B cell (primary cell): ENCODE data around the gene CDH1. TPM values are rescaled to one million over a fixed set of nuclear protein-coding genes. Genes with fewer than 3 reads are reported as not detected.

Source experiments
- ATAC-seq: fragments of 200-7000 bp; cut with Tn5 transposase; one replicate; pipeline ENCODE4 v1.10.0; 2021; ENCODE audit warnings: low read depth, mild to moderate bottlenecking, moderate number of reproducible peaks, moderate library complexity
- CTCF ChIA-PET: fragments of 350-600 bp; sonication (Branson Sonifier 250); formaldehyde crosslinking; loops from one replicate; lab custom pipeline; 2021; ENCODE audit warnings: antibody characterized with exemption, inconsistent platforms; lab: Charles Lee
- POLR2A ChIA-PET: fragments of 350-600 bp; sonication (Branson Sonifier 250); formaldehyde crosslinking; loops from one replicate; lab custom pipeline; 2021; ENCODE audit warnings: antibody characterized with exemption; lab: Charles Lee
- DNase-seq: peaks from one replicate; pipeline ENCODE4 v3.0.0; 2013
- H2AFZ ChIP-seq: 2 replicates; pipeline ENCODE4 v1.6.1; 2012; ENCODE audit warnings: mild to moderate bottlenecking, low read depth, low read length; ENCODE audit not compliant: insufficient read depth, poor library complexity, severe bottlenecking
- H3K27ac ChIP-seq, 2 donors: 1 replicate in 1 of 2; 2 replicates in 1 of 2; pipeline ENCODE4 v1.5.1; 2012 to 2013; ENCODE audit warnings: low read length in 2 of 2, mild to moderate bottlenecking in 2 of 2, moderate library complexity in 1 of 2
- H3K27me3 ChIP-seq, 4 experiments: fragments of 200-600 bp in 1 of 4; sonication (generic) in 1 of 4; replicated peaks in 1 of 4; 1 replicate in 2 of 4; 2 replicates in 2 of 4; pipeline versions ENCODE4 v1.6.1 to v1.7.0; 2013 to 2016; ENCODE audit warnings: low read length in 3 of 4, mild to moderate bottlenecking in 2 of 4, mixed read lengths in 1 of 4, moderate library complexity in 1 of 4; ENCODE audit not compliant: insufficient read depth in 4 of 4, control insufficient read depth in 3 of 4; ENCODE audit errors: control extremely low read depth in 1 of 4
- H3K36me3 ChIP-seq, 2 experiments: replicated peaks in 1 of 2; 1 replicate in 1 of 2; 2 replicates in 1 of 2; pipeline versions ENCODE4 v1.6.1 to v1.7.1; 2013; ENCODE audit warnings: low read length in 1 of 2; ENCODE audit not compliant: insufficient read depth in 2 of 2, control insufficient read depth in 1 of 2; ENCODE audit errors: control extremely low read depth in 1 of 2, extremely low read depth in 1 of 2
- H3K4me1 ChIP-seq, 2 donors: fragments of 200-600 bp in 1 of 2; sonication (generic) in 1 of 2; 1 replicate in 1 of 2; 2 replicates in 1 of 2; pipeline versions ENCODE4 v1.5.1 to v1.6.1; 2013 to 2017; ENCODE audit warnings: low read length in 2 of 2; ENCODE audit not compliant: control insufficient read depth in 2 of 2, insufficient read depth in 2 of 2
- H3K4me2 ChIP-seq: replicated peaks from 2 replicates; pipeline ENCODE3; 2012; ENCODE audit warnings: mild to moderate bottlenecking, low read depth, low read length; ENCODE audit not compliant: poor library complexity, severe bottlenecking
- H3K4me3 ChIP-seq, 5 experiments: fragments of 200-600 bp in 1 of 5; sonication (generic) in 1 of 5; 1 replicate in 3 of 5; 2 replicates in 2 of 5; pipeline versions ENCODE4 v1.5.1 to v1.7.0; 2011 to 2016; ENCODE audit warnings: low read length in 4 of 5, mild to moderate bottlenecking in 4 of 5, low read depth in 2 of 5, control low read depth in 1 of 5, moderate library complexity in 1 of 5; ENCODE audit not compliant: insufficient read depth in 1 of 5; ENCODE audit errors: control extremely low read depth in 1 of 5, extremely low read depth in 1 of 5
- H3K79me2 ChIP-seq: fragments of 200-600 bp; sonication (generic); one replicate; pipeline ENCODE4 v1.6.0; 2016; ENCODE audit warnings: low read length; ENCODE audit not compliant: control insufficient read depth, insufficient read depth
- H3K9ac ChIP-seq: fragments of 200-600 bp; sonication (generic); 2 replicates; pipeline ENCODE4 v1.6.1; 2017; ENCODE audit warnings: mild to moderate bottlenecking, low read length, moderate library complexity
- H3K9me3 ChIP-seq, 3 donors: one replicate each; pipeline versions ENCODE4 v1.6.1 to v1.7.1; 2013; ENCODE audit warnings: low read length in 2 of 3; ENCODE audit not compliant: control insufficient read depth in 2 of 3, insufficient read depth in 1 of 3; ENCODE audit errors: control extremely low read depth in 1 of 3
- H4K20me1 ChIP-seq: 2 replicates; pipeline ENCODE4 v1.6.0; 2012; ENCODE audit warnings: mild to moderate bottlenecking, low read length; ENCODE audit not compliant: insufficient read depth, control insufficient read depth, poor library complexity, severe bottlenecking
- H3K27ac Mint-ChIP-seq: one replicate; pipeline ENCODE4 v1.8.0; 2021; ENCODE audit warnings: mixed read lengths
- H3K27me3 Mint-ChIP-seq: one replicate; pipeline ENCODE4 v1.8.0; 2021; ENCODE audit warnings: mixed read lengths
- H3K4me1 Mint-ChIP-seq: one replicate; pipeline ENCODE4 v1.8.0; 2021; ENCODE audit warnings: mixed read lengths
- H3K4me3 Mint-ChIP-seq: one replicate; pipeline ENCODE4 v1.8.0; 2021; ENCODE audit warnings: mixed read lengths
- H3K9me3 Mint-ChIP-seq: one replicate; pipeline ENCODE4 v1.8.0; 2022; ENCODE audit warnings: mixed read lengths; ENCODE audit not compliant: insufficient read depth
- CTCF ChIP-seq: fragments of 200-600 bp; IDR thresholded peaks from one replicate; pipeline ENCODE4 v1.8.0; 2022; ENCODE audit warnings: antibody characterized with exemption, mild to moderate bottlenecking
- EZH2 ChIP-seq: IDR thresholded peaks from 2 replicates; pipeline ENCODE4 v1.6.1; 2012; ENCODE audit warnings: borderline replicate concordance, low read depth, mild to moderate bottlenecking, moderate library complexity, low read length; ENCODE audit not compliant: insufficient read depth, poor library complexity, severe bottlenecking
- WGBS: methylation state at CpG from one replicate; pipeline ENCODE4 v1.1.5; 2013; ENCODE audit warnings: missing lambda C conversion rate; ENCODE audit not compliant: insufficient coverage; 5-methylcytosine and 5-hydroxymethylcytosine counted together
- intact Hi-C: fragments of 100-400 bp; cut with micrococcal nuclease; formaldehyde crosslinking; loops from one replicate; pipeline ENCODE4 v1.10.0; 2022
- polyA plus RNA-seq: library from polyadenylated mRNA; depleted of rRNA; stranded (reverse); fragments of >200 nt; gene quantifications from 2 replicates; pipeline ENCODE4 v1.2.3, GENCODE V29; 2012
- small RNA-seq: library from RNA; depleted of rRNA; stranded (forward); fragments of <200 nt; gene quantifications from one replicate; pipeline ENCODE3, GENCODE V24; 2012; ENCODE audit warnings: low replicate concordance, low read depth; ENCODE audit not compliant: insufficient read length
- total RNA-seq, 2 donors: library from RNA; stranded (reverse); fragments of 120-200 nt in 1 of 2; gene quantifications; 1 replicate in 1 of 2; 2 replicates in 1 of 2; pipeline versions ENCODE4 v1.2.3 to v1.2.4, GENCODE V29; 2013 to 2022

The CDH1 gene
- total and polyA plus RNA-seq, 2 donors (not counting 1 experiment from before 2014, with no cell fraction given), result 2.0 TPM; not detected in 1

DNA sequence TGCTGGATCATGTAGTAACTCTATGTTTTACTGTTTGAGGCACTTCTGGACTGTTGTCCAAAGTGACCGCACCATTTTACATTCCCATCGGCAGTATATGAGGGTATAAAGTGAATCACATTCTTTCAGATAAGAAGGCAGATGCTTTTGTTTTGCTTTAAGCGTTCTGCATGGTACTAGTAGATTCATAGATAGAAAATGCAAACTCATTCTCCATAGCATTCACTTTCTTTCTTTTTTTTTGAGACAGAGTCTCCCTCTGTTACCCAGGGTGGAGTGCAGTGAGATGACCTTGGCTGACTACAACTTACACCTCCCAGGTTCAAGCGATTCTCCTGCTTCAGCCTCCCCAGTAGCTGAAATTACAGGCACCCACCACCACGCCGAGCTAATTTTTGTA, 146.6 kb downstream of the CDH1 start:
- H3K27ac ChIP-seq, result no peak overlapping the region
- Mint-ChIP-seq H3K27me3 (no peaks in the 10 kb centered on the region), H3K27ac (no peak overlapping the region), H3K9me3 (no peaks in the 10 kb centered on the region), H3K4me1 (no peaks in the 10 kb centered on the region), H3K4me3 (no peak overlapping the region)
- TF ChIP-seq CTCF (no peak), EZH2 (no peak)
- no peak for ATAC-seq
- intact Hi-C loops, result no loop called here
- H3K4me1 ChIP-seq, result no peaks in the 10 kb centered on the region
- POLR2A ChIA-PET, result no interaction called here
- no peak overlapping the region for H3K9ac ChIP-seq
- no peaks in the 10 kb centered on the region for H3K79me2 ChIP-seq
- H2AFZ ChIP-seq, result no peak overlapping the region
- H3K36me3 ChIP-seq, result peaks cover 0 to 28% of the 10 kb centered on the region in 2 experiments
- no peak overlapping the region for H3K4me3 ChIP-seq
- CTCF ChIA-PET, result no interaction called here
- DNase-seq, result no peak
- no peak overlapping the region for H3K4me2 ChIP-seq
- no CpG with 5 or more reads among the region's 6 CpGs for WGBS
- H4K20me1 ChIP-seq, result no peaks in the 10 kb centered on the region
- no peaks in the 10 kb centered on the region for H3K27me3 ChIP-seq
- H3K9me3 ChIP-seq, result no peaks in the 10 kb centered on the region

GRCh38 chr16:68884401-68884800, 147.3 kb downstream of the CDH1 start:
- Mint-ChIP-seq H3K27ac (no peak overlapping the region), H3K27me3 (no peaks in the 10 kb centered on the region), H3K4me1 (no peaks in the 10 kb centered on the region), H3K4me3 (no peak overlapping the region), H3K9me3 (no peaks in the 10 kb centered on the region)
- ChIA-PET POLR2A (no interaction called here), CTCF (no interaction called here)
- no peaks in the 10 kb centered on the region for H3K4me1 ChIP-seq
- no peaks in the 10 kb centered on the region for H3K27me3 ChIP-seq
- no peaks in the 10 kb centered on the region for H3K79me2 ChIP-seq
- DNase-seq (no peak), ATAC-seq (no peak)
- no peaks in the 10 kb centered on the region for H3K9me3 ChIP-seq
- H4K20me1 ChIP-seq, result no peaks in the 10 kb centered on the region
- no CpG with 5 or more reads among the region's 1 CpG for WGBS
- H3K4me2 ChIP-seq, result no peak overlapping the region
- H3K27ac ChIP-seq, result no peak overlapping the region
- peaks cover 0 to 30% of the 10 kb centered on the region in 2 experiments for H3K36me3 ChIP-seq
- no peak overlapping the region for H2AFZ ChIP-seq
- H3K9ac ChIP-seq, result no peak overlapping the region
- H3K4me3 ChIP-seq, result no peak overlapping the region
- intact Hi-C loops, result no loop called here
- no peak for TF ChIP-seq EZH2
- no peak for TF ChIP-seq CTCF

Small RNA genes lying within 50 kb of the gene (small RNA-seq; reads per million reads assigned to genes)
- not detected for gene RNA5SP429

Other genes with a start within 250 kb of the CDH1 start
- 30.7 and 36.0 TPM in 2 replicates for gene ZFP90, start 198.0 kb upstream of the CDH1 start, total RNA-seq
- gene ZFP90, start 198.0 kb upstream of the CDH1 start, polyA plus RNA-seq, result 11.9 and 16.5 TPM in 2 replicates
- 0.17 TPM in 1 of 2 replicates, not detected in the other for gene CDH3, start 92.0 kb upstream of the CDH1 start, total RNA-seq
- gene CDH3, start 92.0 kb upstream of the CDH1 start, polyA plus RNA-seq, result 0.17 and 0.24 TPM in 2 replicates
- 42.8 and 47.1 TPM in 2 replicates for gene TANGO6, start 106.2 kb downstream of the CDH1 start, total RNA-seq
- gene TANGO6, start 106.2 kb downstream of the CDH1 start, polyA plus RNA-seq, result 6.1 and 8.0 TPM in 2 replicates